ENCODE results near the gene EPB41. TPM values are rescaled to one million over a fixed set of nuclear protein-coding genes. Genes with fewer than 3 reads are reported as not detected.

Gene EPB41
- total and polyA plus RNA-seq, 2 of the 4 experiments (the other 2 are of a cell fraction) = 4.6 to 10.0 TPM

DNA sequence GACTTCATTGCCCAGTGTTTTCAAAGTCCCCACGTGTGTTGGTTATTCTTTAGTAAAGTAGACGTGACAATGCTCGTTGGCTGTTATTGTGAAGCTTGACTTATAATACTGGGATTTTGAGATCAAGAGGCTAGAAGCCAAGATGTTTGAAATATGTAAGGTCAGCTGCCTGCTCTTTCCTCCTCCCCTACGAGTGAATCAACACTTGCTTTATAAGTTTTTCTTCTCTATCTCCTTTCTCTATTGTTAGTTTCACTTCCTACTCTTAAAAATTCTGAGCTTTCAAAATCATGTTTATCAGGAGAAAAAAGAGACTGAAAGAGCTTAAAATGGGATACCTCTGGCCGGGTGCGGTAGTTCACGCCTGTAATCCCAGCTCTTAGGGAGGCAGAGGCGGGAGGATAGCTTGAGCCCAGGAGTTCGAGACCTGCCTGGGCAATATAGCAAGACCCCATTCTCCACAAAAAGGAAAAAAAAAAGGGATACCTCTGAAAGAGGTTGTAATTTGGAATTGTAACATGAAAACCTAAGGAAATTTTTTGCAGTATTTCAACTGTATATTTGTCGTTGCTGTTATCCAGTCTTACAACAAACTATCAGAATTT, 72.0 kb downstream of the EPB41 start:
- peaks cover 7% of the 10 kb centered on the region; the same call in 1 of the 2 replicates for H3K9me3 ChIP-seq (ENCODE audit: control insufficient read depth, insufficient read depth, low read length)
- ChIA-PET POLR2A (ENCODE audit: unreplicated experiment) (interaction anchor here (0.5 kb wide), 1 partner anchor 242 kb away, joined by 3 read pairs; no protein-coding TSS in a partner anchor), CTCF (interaction anchor here (1.2 kb wide), 1 partner anchor 9 kb away, joined by 4 read pairs; no protein-coding TSS in a partner anchor)
- H2BK5ac ChIP-seq (ENCODE audit: low read depth, low read length, poor library complexity, severe bottlenecking) = no peak overlapping the region
- intact Hi-C loops (cut with micrococcal nuclease) = no loop called here
- H2BK120ac ChIP-seq (ENCODE audit: low read depth, low read length) = no peak overlapping the region
- dilution Hi-C loops (cut with HindIII; ENCODE audit: low sequenced_read_pairs, unreplicated experiment) = no loop called here
- H2BK15ac ChIP-seq (ENCODE audit: low read depth, low read length) = no peak overlapping the region
- H3K4ac ChIP-seq (ENCODE audit: low read depth, low read length) = no peak overlapping the region
- ATAC-seq (ENCODE audit: low read depth) (no peak), DNase-seq (no peak)
- no peak overlapping the region for H2AK9ac ChIP-seq (replicated peaks; ENCODE audit: low read depth, low read length, poor library complexity)
- H3K36me3 ChIP-seq (ENCODE audit: control insufficient read depth, insufficient read depth, low read length) = no peaks in the 10 kb centered on the region
- no peak overlapping the region for H3K18ac ChIP-seq (ENCODE audit: low read depth, low read length)
- no peak overlapping the region for H3K4me3 ChIP-seq (ENCODE audit: insufficient read depth, low read depth, low read length)
- H3K9ac ChIP-seq (ENCODE audit: low read depth, low read length) = no peak overlapping the region
- BruUV-seq (replicated peaks) = no TSS peak
- no peak overlapping the region for H2AFZ ChIP-seq (replicated peaks; ENCODE audit: low read length, poor library complexity)
- TF ChIP-seq CHD1 (IDR thresholded peaks at IDR 0.05; ENCODE audit: low read depth, low read length) (no peak), RCOR1 (IDR thresholded peaks at IDR 0.05; ENCODE audit: insufficient replicate concordance, low read length) (no peak), CEBPB (IDR thresholded peaks at IDR 0.05; ENCODE audit: low read depth, low read length) (no peak), BHLHE40 (IDR thresholded peaks at IDR 0.05; ENCODE audit: low read depth, low read length) (no peak), POLR2A (IDR thresholded peaks at IDR 0.05; ENCODE audit: low read depth, low read length) (no peak), FOS (IDR thresholded peaks at IDR 0.05; ENCODE audit: low read depth, low read length) (no peak), MXI1 (IDR thresholded peaks at IDR 0.05; ENCODE audit: borderline replicate concordance, low read depth, low read length) (no peak), NFE2L2 (IDR thresholded peaks at IDR 0.05; ENCODE audit: low read depth, low read length) (no peak), SMC3 (IDR thresholded peaks at IDR 0.05; ENCODE audit: low read depth, low read length) (no peak), RAD21 (IDR thresholded peaks at IDR 0.05; ENCODE audit: low read length) (no peak), MAZ (IDR thresholded peaks at IDR 0.05; ENCODE audit: borderline replicate concordance, low read depth, low read length) (no peak)
- no peak overlapping the region for H3K56ac ChIP-seq (ENCODE audit: extremely low read depth, insufficient read depth, low read length)
- H4K20me1 ChIP-seq (ENCODE audit: insufficient read depth, low read length) = no peaks in the 10 kb centered on the region
- H3K4me1 ChIP-seq (ENCODE audit: control insufficient read depth, insufficient read depth, low read length) = no peaks in the 10 kb centered on the region; the same call in 1 of the 2 replicates
- no peak overlapping the region for H2AK5ac ChIP-seq (ENCODE audit: low read depth, low read length)
- H3K79me1 ChIP-seq (ENCODE audit: low read depth in 1 of 2, low read length in 2 of 2) = no peaks in the 10 kb centered on the region
- in situ Hi-C loops (cut with MboI; ENCODE audit: low sequenced_read_pairs) = no loop called here
- H3K4me2 ChIP-seq (ENCODE audit: low read depth, low read length) = no peak overlapping the region
- no peak overlapping the region for H4K91ac ChIP-seq (ENCODE audit: insufficient read depth, low read depth, low read length)
- H4K8ac ChIP-seq (ENCODE audit: low read depth in 2 of 2, low read length in 2 of 2) = no peak overlapping the region
- H3K23ac ChIP-seq (ENCODE audit: low read depth, low read length) = no peak overlapping the region
- H3K27ac ChIP-seq (ENCODE audit: insufficient read depth, low read length) = no peak overlapping the region
- WGBS, 2 experiments (ENCODE audit: extremely low coverage in 2 of 2, insufficient read length in 1 of 2) = no CpG with 5 or more reads among the region's 10 CpGs
- no peak overlapping the region for H3K14ac ChIP-seq (replicated peaks; ENCODE audit: low read depth, low read length)
- H4K5ac ChIP-seq (ENCODE audit: low read depth, low read length) = no peak overlapping the region
- no peaks in the 10 kb centered on the region for H3K27me3 ChIP-seq (ENCODE audit: control insufficient read depth, insufficient read depth, low read length)
- no peak overlapping the region for H2BK20ac ChIP-seq (ENCODE audit: low read depth, low read length)
- H3K9me1 ChIP-seq (ENCODE audit: insufficient read depth, low read length) = no peaks in the 10 kb centered on the region

Measured in IMR-90 (cell line).